Mesothelial cell of epicardium (in vitro differentiated cells): Measurements from ENCODE around the gene PHACTR1. TPM values are rescaled to one million over a fixed set of nuclear protein-coding genes. Genes with fewer than 3 reads are reported as not detected.

ENCODE experiments used
- DNase-seq, 2 experiments: peaks; one replicate each; pipeline ENCODE4 v3.0.0; 2021; ENCODE audit warnings: low spot score in 2 of 2; ENCODE audit not compliant: unreplicated experiment in 2 of 2
- H3K27ac Mint-ChIP-seq: 2 replicates; pipeline ENCODE4 v1.8.0; 2021; ENCODE audit warnings: mixed read lengths
- H3K27me3 Mint-ChIP-seq: 2 replicates; pipeline ENCODE4 v1.8.0; 2021; ENCODE audit warnings: low read depth, mixed read lengths
- H3K36me3 Mint-ChIP-seq: 2 replicates; pipeline ENCODE4 v1.8.0; 2021; ENCODE audit warnings: mixed read lengths
- H3K4me1 Mint-ChIP-seq: 2 replicates; pipeline ENCODE4 v1.8.0; 2021; ENCODE audit warnings: mixed read lengths
- H3K4me3 Mint-ChIP-seq: 2 replicates; pipeline ENCODE4 v1.8.0; 2021; ENCODE audit warnings: mild to moderate bottlenecking, moderate library complexity, mixed read lengths
- H3K9me3 Mint-ChIP-seq: 2 replicates; pipeline ENCODE4 v1.8.0; 2021; ENCODE audit warnings: mixed read lengths
- total RNA-seq: library from RNA; stranded (reverse); gene quantifications from 3 replicates; pipeline ENCODE4 v1.2.1, GENCODE V29; 2021
- TF ChIP-seq, protein P1 (sequence below): fragments of 200-600 bp; sonication (generic); IDR thresholded peaks from one replicate; pipeline ENCODE4 v1.5.0; 2021; ENCODE audit warnings: antibody characterized with exemption; ENCODE audit not compliant: unreplicated experiment

PHACTR1 gene
- total RNA-seq, 1 donor from 2014 or later = 0.76 TPM

DNA sequence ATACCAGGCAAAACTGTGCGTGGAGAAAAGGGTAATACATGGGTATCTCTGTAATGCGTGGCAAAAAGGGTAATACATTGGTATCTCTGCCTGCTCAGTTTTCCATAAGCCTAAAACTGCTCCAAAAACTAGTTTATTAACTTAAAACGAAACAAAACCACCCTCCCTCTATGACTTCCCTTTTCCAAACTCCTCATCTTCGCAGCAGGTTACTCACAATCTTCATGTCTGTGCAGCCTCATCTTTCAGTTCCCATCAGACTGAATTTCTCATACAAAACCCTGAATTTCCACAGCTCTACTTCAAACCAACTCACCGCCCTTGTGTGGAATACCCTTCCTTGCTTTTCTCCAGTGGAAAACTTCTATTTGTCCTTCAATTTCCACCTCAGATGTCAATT, 199.4 kb downstream of the PHACTR1 start:
- peaks cover 26% of the 10 kb centered on the region for H3K27me3 Mint-ChIP-seq
- no peak overlapping the region for H3K4me3 Mint-ChIP-seq
- TF ChIP-seq, protein P1, sequence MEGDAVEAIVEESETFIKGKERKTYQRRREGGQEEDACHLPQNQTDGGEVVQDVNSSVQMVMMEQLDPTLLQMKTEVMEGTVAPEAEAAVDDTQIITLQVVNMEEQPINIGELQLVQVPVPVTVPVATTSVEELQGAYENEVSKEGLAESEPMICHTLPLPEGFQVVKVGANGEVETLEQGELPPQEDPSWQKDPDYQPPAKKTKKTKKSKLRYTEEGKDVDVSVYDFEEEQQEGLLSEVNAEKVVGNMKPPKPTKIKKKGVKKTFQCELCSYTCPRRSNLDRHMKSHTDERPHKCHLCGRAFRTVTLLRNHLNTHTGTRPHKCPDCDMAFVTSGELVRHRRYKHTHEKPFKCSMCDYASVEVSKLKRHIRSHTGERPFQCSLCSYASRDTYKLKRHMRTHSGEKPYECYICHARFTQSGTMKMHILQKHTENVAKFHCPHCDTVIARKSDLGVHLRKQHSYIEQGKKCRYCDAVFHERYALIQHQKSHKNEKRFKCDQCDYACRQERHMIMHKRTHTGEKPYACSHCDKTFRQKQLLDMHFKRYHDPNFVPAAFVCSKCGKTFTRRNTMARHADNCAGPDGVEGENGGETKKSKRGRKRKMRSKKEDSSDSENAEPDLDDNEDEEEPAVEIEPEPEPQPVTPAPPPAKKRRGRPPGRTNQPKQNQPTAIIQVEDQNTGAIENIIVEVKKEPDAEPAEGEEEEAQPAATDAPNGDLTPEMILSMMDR = no peak
- no peaks in the 10 kb centered on the region for H3K4me1 Mint-ChIP-seq
- no peak for DNase-seq
- H3K9me3 Mint-ChIP-seq = no peaks in the 10 kb centered on the region
- H3K36me3 Mint-ChIP-seq = no peaks in the 10 kb centered on the region
- no peak overlapping the region for H3K27ac Mint-ChIP-seq

- TF ChIP-seq, protein P1 = no peak
- no peak for DNase-seq
- Mint-ChIP-seq H3K27me3 (peaks cover 30% of the 10 kb centered on the region), H3K9me3 (no peaks in the 10 kb centered on the region), H3K27ac (no peak overlapping the region), H3K36me3 (no peaks in the 10 kb centered on the region), H3K4me1 (no peaks in the 10 kb centered on the region), H3K4me3 (no peak overlapping the region)
These were observed 200.0 kb downstream of the PHACTR1 start for GRCh38 chr6:12916420-12917136.

- Mint-ChIP-seq H3K27ac (no peak overlapping the region), H3K4me1 (no peaks in the 10 kb centered on the region)
These were observed 204.9 kb downstream of the PHACTR1 start for GRCh38 chr6:12921467-12921866.

DNA sequence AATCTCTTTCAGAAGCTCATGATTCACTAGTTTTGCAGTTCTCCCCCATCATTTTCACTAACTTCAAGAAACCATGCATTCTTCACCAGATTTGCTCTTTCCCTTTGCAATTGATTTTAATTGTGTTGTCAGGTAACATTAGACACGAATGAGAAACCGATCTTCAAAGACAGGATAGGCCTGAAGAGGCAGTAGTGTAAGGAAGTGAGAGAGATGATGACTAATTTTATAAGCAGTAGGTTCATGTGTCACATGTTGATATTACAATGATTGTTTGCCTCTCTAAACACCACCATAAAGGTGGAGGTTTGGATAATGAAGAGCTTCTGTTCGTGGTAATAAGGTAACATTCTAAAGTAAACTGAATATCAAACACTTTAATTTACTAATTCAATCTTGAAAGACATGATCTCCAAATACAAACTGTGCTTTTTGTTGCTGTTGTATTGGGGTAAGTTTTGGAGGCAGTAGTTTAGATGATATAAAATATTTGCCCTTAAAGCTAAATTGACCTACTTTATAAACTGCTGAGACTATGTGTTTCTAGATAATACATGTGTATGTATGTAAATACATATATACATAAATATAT, 207.2 kb downstream of the PHACTR1 start:
- DNase-seq = no peak
- Mint-ChIP-seq H3K4me1 (no peaks in the 10 kb centered on the region), H3K27ac (no peak overlapping the region), H3K27me3 (peaks cover 65% of the 10 kb centered on the region), H3K36me3 (no peaks in the 10 kb centered on the region), H3K4me3 (no peak overlapping the region), H3K9me3 (peaks cover 4% of the 10 kb centered on the region)
- TF ChIP-seq, protein P1 = no peak

More at GRCh38 chr6:12921467-12921866, 204.9 kb downstream of the PHACTR1 start:
- peaks cover 45% of the 10 kb centered on the region for H3K27me3 Mint-ChIP-seq
- no peak overlapping the region for H3K4me3 Mint-ChIP-seq
- H3K36me3 Mint-ChIP-seq = no peaks in the 10 kb centered on the region
- DNase-seq = no peak
- TF ChIP-seq, protein P1 = no peak
- peaks cover 4% of the 10 kb centered on the region for H3K9me3 Mint-ChIP-seq

GRCh38 chr6:12924911-12925310, 208.3 kb downstream of the PHACTR1 start:
- Mint-ChIP-seq H3K4me3 (no peak overlapping the region), H3K27me3 (peaks cover 69% of the 10 kb centered on the region), H3K4me1 (no peaks in the 10 kb centered on the region), H3K36me3 (no peaks in the 10 kb centered on the region), H3K27ac (no peak overlapping the region), H3K9me3 (peaks cover 4% of the 10 kb centered on the region)
- TF ChIP-seq, protein P1 = no peak
- DNase-seq = no peak
